Right forelimb (tissue), 1 donor: Measurements from ENCODE around the gene CCNE1.
A peak's percentile ranks its signal among the peaks of the same experiment; 100 is the strongest.

Experiments used
- DNase-seq: peaks from one replicate; pipeline ENCODE4 v3.0.0-alpha.2; 2018

The CCNE1 gene

GRCh38 chr19:29811125-29812079 is at the start of gene CCNE1:
TSS of gene CCNE1 (plus strand) at chr19:29811991. CDS start at chr19:29812556, 565 bp downstream.
- DNase-seq: peak; percentile 95

- no peak for DNase-seq
Observed at GRCh38 chr19:29763196-29763595, 48.6 kb upstream of the CCNE1 start.

DNA sequence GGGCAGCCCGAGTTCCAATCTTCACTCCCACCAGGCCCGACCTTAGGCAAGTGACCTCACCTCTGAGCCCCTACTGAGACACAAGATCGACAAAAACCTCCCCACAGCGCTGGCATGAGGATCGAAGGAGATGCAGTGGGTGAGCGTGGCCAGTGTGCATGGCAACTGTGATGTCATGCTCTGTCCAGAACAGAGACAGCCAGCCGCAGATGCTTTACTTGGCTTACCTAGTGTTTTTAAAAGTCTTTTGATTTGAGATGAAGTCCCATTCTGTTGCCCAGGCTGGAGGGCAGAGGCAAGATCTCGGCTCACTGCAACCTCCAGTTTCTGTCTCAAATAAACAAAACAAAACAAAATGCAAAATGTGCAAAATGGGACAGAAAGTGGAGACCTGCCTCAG is 47.4 kb upstream of the CCNE1 start:
- DNase-seq: no peak

DNA sequence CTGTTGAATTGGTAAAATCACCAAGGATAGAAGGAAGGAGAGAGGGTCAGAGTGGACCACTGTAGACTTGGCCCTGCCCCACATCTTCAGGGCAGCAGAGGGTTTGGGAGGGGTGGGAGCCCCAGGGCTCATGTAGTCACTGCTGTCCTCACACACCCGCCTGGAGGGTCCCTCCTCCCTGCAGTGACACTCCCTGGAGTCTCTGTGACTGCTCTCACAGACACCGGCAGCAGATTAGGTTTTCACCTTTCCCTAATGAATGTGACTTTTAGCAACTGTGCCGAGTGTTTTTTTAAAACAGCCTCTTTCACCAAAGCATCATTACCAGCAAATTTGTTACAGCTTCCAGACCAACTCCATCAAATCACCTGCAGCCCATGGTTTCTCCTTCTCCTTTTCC is 45.7 kb upstream of the CCNE1 start:
- DNase-seq: no peak

DNA sequence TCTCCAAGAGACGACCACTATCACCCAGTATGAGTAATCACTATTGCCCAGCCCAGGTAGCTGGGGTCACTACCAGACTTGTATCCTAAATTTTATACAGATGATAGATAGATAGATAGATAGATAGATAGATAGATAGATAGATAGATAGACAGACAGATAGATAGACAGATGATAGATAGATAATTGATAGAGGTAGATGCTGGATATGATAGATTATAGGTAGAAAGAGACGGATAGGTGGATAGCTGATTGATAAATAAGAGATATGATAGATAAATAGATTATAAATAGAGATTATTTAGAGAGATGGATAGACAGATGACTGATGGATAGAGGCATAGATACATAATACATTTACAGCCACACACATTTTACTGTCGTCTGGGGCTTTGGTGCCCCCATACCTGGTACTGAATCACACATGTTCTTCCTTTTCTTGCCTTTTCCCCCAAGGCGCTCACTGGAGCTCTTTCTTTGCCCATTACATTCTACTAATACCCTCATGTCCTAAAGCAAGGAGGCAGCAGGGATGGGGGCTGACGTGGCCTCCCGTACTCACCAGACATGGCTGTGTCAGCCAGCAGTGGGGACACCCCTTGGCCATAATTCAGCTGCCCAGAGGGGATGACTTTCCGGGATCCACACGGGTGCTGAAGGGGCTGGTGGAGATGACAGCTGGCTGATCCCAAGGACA is 44.6 kb upstream of the CCNE1 start:
- no peak for DNase-seq

- no peak for DNase-seq
Observed at GRCh38 chr19:29768166-29768565, 43.6 kb upstream of the CCNE1 start.

DNA sequence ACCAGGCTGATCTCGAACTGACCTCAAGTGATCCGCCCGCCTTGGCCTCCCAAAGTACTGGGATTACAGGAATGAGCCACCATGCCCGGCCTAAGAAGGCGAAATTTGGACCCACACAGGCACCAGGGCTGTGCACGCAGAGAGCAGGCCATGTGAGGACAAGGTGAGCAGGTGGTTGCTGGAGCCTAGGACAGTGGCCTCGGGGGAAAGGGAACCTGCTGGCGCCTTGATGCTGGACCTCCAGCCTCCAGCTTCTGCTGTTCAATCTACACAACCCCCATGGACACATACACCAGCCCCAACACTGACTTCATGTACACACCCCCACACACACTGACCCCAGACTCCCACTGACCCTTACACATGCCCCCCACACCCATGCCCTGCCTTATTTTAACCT is 41.8 kb upstream of the CCNE1 start:
- DNase-seq: no peak

DNA sequence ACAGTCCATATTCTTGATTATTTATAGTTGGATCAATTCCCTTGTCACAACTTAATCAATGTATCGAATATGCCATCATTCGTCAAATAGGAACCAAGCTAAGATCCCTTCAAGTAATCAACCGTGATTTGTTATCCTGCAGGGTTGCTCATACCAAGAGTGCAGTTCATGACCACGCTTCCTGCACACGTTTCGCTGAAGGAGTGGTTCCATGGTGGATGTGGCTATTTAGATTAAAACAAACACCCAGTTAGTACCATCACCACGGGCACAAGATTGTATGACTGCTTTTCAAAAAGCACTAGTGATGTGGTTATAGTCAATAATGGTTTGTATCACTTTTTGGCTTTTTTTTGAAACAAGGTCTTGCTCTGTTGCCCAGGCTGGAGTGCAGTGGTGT is 41.1 kb upstream of the CCNE1 start:
- DNase-seq: no peak

DNA sequence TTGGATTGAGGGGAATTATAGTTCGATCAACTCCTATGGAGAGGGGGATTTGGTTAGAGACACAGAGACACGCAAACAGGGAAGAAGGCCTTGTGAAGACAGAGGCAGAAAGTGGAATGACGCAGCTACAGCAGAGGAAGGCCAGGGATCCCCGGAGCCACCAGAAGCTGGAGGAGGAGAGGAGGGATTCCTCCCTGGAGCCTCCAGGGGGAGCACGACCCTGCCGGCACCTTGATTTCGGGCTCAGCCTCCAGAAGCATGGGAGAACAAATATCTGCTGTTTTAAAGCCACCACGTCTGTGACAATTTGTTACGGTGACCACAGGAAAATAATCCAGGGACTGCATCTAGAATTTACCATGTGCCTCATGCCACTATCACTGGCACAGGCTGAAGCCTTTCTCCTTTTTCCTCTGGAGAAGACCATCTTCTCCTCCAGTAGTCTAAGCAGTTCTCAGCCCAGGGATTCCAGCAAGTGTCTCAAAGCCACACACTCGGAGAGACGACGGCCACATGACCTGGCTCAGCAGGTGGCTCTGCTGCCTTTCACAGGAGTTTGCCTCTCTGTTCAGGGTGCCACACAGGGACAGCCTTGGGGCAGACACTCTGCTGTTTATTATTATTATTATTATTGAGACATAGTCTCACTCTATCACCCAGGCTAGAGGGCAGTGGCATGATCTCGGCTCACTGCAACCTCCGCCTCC is 39.9 kb upstream of the CCNE1 start:
- peak; percentile 64 for DNase-seq

- no peak for DNase-seq
Observed at GRCh38 chr19:29772696-29773095, 39.1 kb upstream of the CCNE1 start.

GRCh38 chr19:29773141-29773540 is 38.6 kb upstream of the CCNE1 start:
- no peak for DNase-seq

DNA sequence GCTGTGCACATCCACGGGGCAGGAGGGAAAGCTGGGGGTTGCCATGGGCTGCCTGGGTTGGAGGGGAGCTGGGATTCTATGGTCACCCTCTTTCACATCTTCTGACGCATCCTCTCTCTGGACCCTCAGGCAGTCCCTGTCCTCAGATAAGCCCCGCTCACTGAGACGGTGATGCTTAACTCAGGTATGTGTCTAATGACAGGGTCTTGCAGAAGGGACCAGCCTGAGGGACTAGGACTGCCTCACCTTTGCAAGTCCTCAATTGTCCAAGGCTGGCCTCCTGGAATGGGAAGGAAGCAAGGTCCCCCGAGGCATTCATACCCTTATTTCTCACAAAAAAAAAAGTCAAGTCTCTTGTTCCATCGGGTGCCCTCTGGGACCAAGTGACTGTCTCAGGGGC is 37.7 kb upstream of the CCNE1 start:
- DNase-seq: no peak

DNA sequence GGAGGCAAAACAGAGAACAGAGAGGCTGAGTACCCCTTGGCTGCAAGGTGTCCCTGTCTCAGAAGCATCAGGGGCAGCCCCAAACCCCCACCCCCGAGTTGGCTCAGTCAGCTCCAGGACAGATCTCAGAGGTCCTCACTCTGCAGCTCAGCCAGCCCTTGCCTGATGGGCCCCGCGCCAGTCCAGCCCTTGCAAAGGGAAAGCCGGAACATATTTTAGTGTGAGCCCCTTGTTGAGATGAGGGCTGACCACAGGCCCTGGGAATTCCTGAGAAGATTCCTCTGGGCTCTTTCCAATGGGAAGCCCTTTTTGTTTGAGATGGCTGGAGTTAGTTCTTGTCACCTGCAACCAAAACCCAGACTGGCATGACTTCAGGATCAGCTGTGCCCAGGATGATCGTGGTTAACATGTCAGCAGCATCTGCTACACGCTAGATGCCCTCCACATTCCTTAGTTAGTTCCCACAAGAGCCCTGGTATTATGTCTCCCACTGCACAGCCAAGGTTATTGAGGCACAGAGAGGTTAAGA is 33.9 kb upstream of the CCNE1 start:
- no peak for DNase-seq

DNA sequence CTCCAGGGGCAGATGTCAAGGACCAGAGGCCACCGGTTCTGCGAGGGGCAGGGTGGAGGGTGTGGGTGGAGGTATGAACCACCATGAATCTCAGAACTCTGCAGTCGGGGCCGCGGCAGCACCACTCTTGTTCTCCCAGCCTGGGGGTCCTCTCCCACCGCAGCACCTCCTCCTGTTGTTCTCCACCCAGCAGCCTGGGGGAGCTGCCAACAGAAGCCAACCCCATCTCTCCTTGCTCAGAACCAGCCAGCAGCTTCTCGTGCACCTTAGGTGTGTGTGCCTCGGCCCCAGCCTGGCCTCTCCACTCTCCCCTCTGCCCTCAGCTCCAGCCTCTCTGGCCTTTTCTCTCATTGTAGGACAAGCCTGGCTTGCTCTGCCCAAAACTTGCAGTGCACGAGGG is 31.9 kb upstream of the CCNE1 start:
- no peak for DNase-seq

GRCh38 chr19:29781386-29782259 is 30.2 kb upstream of the CCNE1 start:
- DNase-seq: peak; percentile 73

GRCh38 chr19:29782260-29782580 is 29.6 kb upstream of the CCNE1 start:
- no peak for DNase-seq

DNA sequence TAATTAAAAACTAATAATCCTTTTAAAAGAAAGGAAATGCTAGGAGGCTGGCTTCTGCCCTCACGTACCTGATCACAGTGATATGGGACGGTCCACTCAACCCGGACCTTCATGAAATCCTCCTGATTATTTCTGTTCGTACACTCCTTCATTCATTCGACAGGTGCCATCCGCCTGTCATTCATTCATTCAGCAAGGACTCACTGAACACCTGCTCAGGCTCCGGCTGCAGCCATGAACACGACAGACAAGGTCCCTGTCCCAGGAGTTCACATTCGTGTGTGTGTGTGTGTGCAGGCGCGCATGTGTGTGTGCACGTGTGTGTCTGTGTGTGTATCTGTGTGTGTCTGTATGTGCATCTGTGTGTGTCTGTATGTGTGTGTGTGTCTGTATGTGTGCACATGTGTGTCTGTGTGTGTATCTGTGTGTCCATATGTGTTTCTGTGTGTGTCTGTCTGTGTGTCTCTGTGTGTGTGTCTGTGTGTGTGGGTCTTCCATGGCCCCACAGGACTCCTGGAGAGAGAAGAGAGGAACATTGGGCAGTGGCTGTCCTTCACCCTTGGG is 28.1 kb upstream of the CCNE1 start:
- DNase-seq: no peak

DNA sequence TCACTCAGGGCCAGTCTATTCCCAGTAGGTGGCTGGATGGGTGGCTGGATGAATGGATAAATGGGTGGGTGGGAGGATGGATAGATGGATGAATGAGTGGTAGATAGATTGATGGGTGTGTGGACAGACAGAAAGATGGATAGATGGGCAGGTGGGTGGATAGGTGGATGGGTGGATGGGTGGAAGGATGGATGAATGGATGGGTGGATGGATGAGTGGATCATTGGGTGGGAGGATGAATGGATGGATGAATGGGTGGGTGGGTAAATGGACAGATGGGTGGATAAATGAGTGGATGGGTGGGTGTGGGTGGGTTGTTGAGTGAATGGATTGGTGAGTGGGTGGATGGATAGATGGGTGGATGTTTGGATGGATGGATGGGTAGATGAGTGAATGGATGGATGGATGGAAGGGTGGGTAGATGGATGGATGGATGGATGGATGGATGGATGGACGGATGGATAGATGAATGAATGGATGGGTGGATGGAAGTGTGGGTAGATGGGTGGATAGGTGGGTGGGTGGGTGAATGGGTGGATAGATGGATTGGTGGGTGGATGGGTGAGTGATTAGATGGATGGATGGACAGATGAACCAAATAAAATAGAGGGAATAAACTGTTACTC is 27.1 kb upstream of the CCNE1 start:
- DNase-seq: no peak

GRCh38 chr19:29785360-29785759 is 26.4 kb upstream of the CCNE1 start:
- DNase-seq: no peak

DNA sequence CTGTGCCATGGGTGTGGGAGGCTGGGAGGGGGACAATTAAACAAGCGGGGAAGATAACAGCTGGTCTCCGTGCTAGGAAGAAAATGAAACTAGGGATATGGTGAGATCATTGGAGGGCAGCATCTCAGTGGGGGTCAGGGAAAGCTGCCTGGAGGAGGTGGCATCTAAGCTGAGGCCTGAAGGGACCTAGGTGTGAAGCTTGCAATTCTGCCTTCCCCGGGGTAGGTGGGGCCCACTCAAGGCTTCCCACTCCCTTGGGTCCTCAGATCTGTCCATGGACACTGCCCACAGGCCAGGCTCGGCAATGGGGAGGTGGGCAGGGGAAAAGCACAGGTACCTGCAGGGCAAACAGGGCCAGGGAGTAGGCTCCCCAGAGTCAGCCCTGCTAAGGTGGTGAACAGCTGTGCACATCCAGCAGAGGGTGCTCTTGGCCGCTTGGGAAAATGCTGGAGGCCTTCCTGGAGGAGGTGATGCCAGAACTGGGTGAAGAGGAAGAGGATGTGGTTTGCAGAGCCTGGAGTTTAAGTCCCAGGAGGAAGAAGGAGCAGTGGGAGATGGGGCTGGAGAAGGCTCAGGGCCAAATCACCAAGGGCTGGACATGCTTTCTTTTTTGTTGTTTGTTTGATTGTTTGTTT is 25.7 kb upstream of the CCNE1 start:
- DNase-seq: no peak

DNA sequence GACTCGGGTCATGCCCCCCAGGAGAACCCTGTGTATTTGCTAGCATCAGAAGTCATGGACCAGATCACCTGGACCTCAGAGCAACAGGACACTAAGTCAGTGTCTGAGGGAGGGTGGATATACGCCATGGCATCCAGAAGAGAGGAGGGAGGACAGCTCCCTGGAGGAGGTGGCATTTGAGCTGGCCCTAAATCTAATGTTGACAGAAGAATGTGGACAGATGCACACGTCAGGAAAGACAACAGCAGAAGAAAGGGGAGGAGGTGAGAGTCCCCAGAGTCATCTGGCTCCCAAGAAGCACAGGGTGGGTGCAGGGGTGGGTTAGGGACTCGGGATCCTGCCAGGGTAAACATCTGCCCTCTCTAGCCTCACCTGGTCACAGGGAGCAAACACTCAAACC is 24.5 kb upstream of the CCNE1 start:
- DNase-seq: no peak
